Measurements from ENCODE around the gene ANO8.

DNA sequence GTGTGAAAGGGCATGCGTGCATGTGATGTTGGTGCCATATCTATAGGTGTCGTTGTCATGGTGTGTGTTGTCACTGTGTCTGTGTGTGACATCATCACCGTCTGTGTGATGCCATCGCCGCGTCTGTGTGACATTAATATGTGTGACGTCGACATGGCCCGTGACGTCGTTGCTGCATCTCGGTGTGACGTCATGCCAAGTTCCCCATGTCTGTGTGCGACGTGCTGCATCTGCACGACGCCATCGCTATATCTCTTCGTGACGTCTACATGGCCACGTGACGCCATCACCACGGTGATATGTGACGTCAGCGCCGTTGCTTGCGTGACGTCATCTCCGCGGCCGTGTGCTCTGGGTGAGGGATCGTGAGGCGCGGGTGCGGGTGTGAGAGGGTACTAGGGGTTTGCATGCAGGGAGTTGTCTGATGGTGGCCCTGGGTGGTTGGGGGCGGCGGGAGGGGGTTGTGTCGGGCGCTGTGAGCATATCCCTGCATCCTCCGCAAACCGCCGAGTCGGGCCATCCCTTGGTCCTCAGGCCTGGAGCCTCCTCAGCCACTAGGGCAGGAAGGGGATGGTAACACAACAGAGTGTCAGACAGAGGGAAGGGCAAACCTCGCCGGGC, 17.3 kb upstream of the ANO8 start:
- TF ChIP-seq, protein P1, sequence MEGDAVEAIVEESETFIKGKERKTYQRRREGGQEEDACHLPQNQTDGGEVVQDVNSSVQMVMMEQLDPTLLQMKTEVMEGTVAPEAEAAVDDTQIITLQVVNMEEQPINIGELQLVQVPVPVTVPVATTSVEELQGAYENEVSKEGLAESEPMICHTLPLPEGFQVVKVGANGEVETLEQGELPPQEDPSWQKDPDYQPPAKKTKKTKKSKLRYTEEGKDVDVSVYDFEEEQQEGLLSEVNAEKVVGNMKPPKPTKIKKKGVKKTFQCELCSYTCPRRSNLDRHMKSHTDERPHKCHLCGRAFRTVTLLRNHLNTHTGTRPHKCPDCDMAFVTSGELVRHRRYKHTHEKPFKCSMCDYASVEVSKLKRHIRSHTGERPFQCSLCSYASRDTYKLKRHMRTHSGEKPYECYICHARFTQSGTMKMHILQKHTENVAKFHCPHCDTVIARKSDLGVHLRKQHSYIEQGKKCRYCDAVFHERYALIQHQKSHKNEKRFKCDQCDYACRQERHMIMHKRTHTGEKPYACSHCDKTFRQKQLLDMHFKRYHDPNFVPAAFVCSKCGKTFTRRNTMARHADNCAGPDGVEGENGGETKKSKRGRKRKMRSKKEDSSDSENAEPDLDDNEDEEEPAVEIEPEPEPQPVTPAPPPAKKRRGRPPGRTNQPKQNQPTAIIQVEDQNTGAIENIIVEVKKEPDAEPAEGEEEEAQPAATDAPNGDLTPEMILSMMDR (conservative IDR thresholded peaks at IDR 0.05; ENCODE audit: low read depth, low read length): no peak
- no peak for TF ChIP-seq EZH2 (IDR thresholded peaks at IDR 0.05; ENCODE audit: borderline replicate concordance, low read depth, low read length, poor library complexity, severe bottlenecking)
